ENCODE results near the gene MAPK7.

DNA sequence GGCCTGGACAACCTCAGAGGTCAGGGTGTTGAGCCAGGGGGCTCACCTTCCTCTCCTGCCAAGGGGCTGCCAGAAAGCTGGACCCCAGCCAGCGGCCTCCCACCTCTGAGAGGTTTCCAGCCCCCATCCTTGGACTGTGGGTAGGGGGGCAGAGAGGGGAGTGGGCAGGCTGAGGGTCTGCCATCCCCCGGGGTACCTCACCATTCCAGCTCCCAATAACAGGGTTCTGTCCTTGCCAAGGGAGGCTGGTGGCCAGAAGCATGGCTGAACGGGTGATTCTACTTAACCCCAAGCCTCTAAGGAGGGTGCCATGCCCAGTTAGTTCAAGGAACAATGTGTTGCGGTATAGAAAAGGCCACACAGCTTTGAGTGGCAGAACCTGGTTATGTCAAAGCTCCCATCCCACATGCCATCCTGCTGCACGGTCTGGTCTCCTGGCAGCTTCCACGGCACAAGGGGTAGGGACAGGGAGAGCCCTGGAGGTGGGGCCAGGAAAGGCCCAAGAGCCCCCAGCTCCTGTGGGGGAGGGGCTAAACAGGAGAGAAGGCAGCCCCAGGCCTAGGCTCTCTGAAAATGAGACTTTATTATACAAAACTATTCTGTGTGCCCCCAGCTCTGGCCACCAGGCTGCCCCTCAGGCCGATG lies 35.6 kb upstream of the MAPK7 start:
- TF ChIP-seq, protein P1, sequence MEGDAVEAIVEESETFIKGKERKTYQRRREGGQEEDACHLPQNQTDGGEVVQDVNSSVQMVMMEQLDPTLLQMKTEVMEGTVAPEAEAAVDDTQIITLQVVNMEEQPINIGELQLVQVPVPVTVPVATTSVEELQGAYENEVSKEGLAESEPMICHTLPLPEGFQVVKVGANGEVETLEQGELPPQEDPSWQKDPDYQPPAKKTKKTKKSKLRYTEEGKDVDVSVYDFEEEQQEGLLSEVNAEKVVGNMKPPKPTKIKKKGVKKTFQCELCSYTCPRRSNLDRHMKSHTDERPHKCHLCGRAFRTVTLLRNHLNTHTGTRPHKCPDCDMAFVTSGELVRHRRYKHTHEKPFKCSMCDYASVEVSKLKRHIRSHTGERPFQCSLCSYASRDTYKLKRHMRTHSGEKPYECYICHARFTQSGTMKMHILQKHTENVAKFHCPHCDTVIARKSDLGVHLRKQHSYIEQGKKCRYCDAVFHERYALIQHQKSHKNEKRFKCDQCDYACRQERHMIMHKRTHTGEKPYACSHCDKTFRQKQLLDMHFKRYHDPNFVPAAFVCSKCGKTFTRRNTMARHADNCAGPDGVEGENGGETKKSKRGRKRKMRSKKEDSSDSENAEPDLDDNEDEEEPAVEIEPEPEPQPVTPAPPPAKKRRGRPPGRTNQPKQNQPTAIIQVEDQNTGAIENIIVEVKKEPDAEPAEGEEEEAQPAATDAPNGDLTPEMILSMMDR (conservative IDR thresholded peaks at IDR 0.05; ENCODE audit: low read depth, low read length), result no peak
- TF ChIP-seq, protein P2, sequence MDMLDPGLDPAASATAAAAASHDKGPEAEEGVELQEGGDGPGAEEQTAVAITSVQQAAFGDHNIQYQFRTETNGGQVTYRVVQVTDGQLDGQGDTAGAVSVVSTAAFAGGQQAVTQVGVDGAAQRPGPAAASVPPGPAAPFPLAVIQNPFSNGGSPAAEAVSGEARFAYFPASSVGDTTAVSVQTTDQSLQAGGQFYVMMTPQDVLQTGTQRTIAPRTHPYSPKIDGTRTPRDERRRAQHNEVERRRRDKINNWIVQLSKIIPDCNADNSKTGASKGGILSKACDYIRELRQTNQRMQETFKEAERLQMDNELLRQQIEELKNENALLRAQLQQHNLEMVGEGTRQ (IDR thresholded peaks at IDR 0.05; ENCODE audit: low read depth, low read length), result no peak
- no peak for TF ChIP-seq RFX5 (IDR thresholded peaks at IDR 0.05; ENCODE audit: low read depth, low read length)
- no peak for TF ChIP-seq POLR2A (IDR thresholded peaks at IDR 0.05; ENCODE audit: low read depth, low read length)
- no peak for TF ChIP-seq RAD21 (IDR thresholded peaks at IDR 0.05; ENCODE audit: low read length)
- TF ChIP-seq CEBPB (IDR thresholded peaks at IDR 0.05; ENCODE audit: low read depth, low read length), result no peak
- no peak for TF ChIP-seq RCOR1 (IDR thresholded peaks at IDR 0.05; ENCODE audit: insufficient replicate concordance, low read length)
- no peak for TF ChIP-seq MXI1 (IDR thresholded peaks at IDR 0.05; ENCODE audit: borderline replicate concordance, low read depth, low read length)
- no peak for TF ChIP-seq FOS (IDR thresholded peaks at IDR 0.05; ENCODE audit: low read depth, low read length)
- no peak for TF ChIP-seq MAZ (IDR thresholded peaks at IDR 0.05; ENCODE audit: borderline replicate concordance, low read depth, low read length)
- no peak for TF ChIP-seq CHD1 (IDR thresholded peaks at IDR 0.05; ENCODE audit: low read depth, low read length)
- no peak for TF ChIP-seq MAFK (IDR thresholded peaks at IDR 0.05; ENCODE audit: low read depth, low read length)
- TF ChIP-seq SMC3 (IDR thresholded peaks at IDR 0.05; ENCODE audit: low read depth, low read length), result no peak

Measured in IMR-90 (cell line).